Measurements from ENCODE around the gene SPX. TPM values are rescaled to one million over a fixed set of nuclear protein-coding genes. Genes with fewer than 3 reads are reported as not detected.

The SPX gene
- total and polyA plus RNA-seq, 4 donors = 0.25 to 3.7 (median 0.76) TPM

DNA sequence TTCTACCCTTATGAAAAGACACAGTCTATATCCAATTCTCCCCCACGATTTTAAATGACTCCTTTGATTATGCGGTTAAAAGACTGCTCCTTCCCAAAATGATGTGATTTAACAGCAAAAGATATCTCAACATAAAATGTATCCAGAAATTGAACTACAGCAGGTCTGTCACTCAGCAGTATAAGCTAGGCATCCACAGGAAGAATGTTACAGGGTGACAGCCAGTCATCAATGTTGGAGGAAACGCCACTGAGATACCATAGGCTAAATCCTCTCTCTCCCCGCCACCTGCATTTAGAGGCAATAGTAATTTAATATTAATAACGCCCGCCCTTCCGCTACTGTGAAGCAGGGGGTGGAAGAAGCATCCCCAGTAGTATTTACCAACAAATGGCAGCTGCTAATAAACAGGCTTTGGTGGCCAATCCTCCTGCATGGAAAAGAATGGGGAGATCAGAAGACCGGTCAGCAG is 25.3 kb upstream of the SPX start (continued):
- TF ChIP-seq, protein P1, sequence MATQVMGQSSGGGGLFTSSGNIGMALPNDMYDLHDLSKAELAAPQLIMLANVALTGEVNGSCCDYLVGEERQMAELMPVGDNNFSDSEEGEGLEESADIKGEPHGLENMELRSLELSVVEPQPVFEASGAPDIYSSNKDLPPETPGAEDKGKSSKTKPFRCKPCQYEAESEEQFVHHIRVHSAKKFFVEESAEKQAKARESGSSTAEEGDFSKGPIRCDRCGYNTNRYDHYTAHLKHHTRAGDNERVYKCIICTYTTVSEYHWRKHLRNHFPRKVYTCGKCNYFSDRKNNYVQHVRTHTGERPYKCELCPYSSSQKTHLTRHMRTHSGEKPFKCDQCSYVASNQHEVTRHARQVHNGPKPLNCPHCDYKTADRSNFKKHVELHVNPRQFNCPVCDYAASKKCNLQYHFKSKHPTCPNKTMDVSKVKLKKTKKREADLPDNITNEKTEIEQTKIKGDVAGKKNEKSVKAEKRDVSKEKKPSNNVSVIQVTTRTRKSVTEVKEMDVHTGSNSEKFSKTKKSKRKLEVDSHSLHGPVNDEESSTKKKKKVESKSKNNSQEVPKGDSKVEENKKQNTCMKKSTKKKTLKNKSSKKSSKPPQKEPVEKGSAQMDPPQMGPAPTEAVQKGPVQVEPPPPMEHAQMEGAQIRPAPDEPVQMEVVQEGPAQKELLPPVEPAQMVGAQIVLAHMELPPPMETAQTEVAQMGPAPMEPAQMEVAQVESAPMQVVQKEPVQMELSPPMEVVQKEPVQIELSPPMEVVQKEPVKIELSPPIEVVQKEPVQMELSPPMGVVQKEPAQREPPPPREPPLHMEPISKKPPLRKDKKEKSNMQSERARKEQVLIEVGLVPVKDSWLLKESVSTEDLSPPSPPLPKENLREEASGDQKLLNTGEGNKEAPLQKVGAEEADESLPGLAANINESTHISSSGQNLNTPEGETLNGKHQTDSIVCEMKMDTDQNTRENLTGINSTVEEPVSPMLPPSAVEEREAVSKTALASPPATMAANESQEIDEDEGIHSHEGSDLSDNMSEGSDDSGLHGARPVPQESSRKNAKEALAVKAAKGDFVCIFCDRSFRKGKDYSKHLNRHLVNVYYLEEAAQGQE (IDR thresholded peaks at IDR 0.05) = no peak
- TF ChIP-seq HNF4A (conservative IDR thresholded peaks at IDR 0.05) (no peak), HNF4G (IDR thresholded peaks at IDR 0.05) (no peak)
- TF ChIP-seq, protein P2, sequence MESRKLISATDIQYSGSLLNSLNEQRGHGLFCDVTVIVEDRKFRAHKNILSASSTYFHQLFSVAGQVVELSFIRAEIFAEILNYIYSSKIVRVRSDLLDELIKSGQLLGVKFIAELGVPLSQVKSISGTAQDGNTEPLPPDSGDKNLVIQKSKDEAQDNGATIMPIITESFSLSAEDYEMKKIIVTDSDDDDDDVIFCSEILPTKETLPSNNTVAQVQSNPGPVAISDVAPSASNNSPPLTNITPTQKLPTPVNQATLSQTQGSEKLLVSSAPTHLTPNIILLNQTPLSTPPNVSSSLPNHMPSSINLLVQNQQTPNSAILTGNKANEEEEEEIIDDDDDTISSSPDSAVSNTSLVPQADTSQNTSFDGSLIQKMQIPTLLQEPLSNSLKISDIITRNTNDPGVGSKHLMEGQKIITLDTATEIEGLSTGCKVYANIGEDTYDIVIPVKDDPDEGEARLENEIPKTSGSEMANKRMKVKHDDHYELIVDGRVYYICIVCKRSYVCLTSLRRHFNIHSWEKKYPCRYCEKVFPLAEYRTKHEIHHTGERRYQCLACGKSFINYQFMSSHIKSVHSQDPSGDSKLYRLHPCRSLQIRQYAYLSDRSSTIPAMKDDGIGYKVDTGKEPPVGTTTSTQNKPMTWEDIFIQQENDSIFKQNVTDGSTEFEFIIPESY (IDR thresholded peaks at IDR 0.05) = no peak

DNA sequence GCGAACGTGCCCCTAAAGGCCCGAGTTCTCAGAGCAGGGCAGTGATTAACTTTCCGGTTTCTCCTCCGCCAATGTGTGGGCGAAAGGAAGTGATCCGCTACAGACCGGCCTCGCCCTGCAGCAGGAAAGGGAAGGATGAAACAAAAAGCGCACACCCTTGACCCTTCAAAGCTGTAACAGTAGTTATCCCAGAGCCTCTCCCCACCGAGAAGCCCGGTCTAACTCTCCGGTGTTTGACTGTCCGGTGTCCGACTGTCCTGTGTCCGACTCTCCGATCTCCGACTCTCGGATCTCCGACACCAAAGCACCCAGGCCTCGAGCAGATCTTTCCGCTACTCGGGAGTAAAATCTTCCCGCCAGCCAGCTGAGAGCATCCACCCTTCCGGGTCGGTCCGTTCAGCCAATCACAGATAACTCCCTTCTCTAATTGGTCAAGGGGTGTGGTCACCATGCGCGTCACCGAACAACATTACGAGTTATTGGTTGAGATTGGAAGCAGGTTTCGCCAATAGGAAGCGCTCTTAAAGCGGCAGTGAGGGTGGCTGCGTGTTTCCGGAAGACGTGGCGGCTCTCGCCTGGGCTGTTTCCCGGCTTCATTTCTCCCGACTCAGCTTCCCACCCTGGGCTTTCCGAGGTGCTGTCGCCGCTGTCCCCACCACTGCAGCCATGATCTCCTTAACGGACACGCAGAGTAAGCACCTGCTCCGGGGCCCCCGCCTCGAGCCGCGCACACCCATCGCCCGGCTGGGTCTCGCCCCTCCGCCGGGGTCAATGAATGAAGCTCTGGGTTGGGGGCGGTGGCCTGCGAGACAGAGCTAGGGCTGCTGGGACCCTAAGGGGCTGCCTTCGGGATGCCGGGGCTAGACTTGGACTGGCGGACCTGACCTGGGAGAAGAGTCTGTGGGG is 24.6 kb upstream of the SPX start, which contains the start of the genes GOLT1B and RECQL:
TSS of gene GOLT1B (plus strand) at position 532 of the 906 bp plus-strand sequence. CDS start at position 667, 135 bp downstream.
TSS of gene RECQL (minus strand) at position 378 of the 906 bp plus-strand sequence. CDS start 2,065 bp downstream, outside the sequence.
- H3K9me3 ChIP-seq (ENCODE audit: control insufficient read depth in 4 of 4, low read length in 3 of 4) = no peaks in the 10 kb centered on the region
- H3K27me3 ChIP-seq (ENCODE audit: control insufficient read depth in 4 of 4, insufficient read depth in 4 of 4, low read length in 3 of 4) = no peaks in the 10 kb centered on the region
- under 1% methylated on average over 61 of the region's 61 CpGs for WGBS
- H3K27ac ChIP-seq (ENCODE audit: low read depth in 1 of 2, low read length in 2 of 2) = peak within 1 kb of the TSS; percentile 66 to 79
- H3K4me1 ChIP-seq (ENCODE audit: control insufficient read depth in 4 of 4, insufficient read depth in 4 of 4, low read length in 3 of 4) = peaks cover 4 to 30% (median 20%) of the 10 kb centered on the region in 4 donors
- H3K4me3 ChIP-seq (ENCODE audit: low read depth in 1 of 3, low read length in 3 of 3) = peak within 1 kb of the TSS; percentile 83 to 91 (median 90)
- TF ChIP-seq, protein P3, sequence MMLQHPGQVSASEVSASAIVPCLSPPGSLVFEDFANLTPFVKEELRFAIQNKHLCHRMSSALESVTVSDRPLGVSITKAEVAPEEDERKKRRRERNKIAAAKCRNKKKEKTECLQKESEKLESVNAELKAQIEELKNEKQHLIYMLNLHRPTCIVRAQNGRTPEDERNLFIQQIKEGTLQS (IDR thresholded peaks at IDR 0.05) = no peak
- TF ChIP-seq JUND (IDR thresholded peaks at IDR 0.05) = peak in 1 of 2 donors; percentile 45
- peak in 1 of 2 donors; percentile 43 for TF ChIP-seq RXRA (IDR thresholded peaks at IDR 0.05)
- no peak for TF ChIP-seq FOXA1 (IDR thresholded peaks at IDR 0.05)
- peak; percentile 55 for TF ChIP-seq TAF1 (conservative IDR thresholded peaks at IDR 0.05)
- TF ChIP-seq, protein P1 (IDR thresholded peaks at IDR 0.05) = peak; percentile 11
- TF ChIP-seq, protein P4, sequence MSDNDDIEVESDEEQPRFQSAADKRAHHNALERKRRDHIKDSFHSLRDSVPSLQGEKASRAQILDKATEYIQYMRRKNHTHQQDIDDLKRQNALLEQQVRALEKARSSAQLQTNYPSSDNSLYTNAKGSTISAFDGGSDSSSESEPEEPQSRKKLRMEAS (IDR thresholded peaks at IDR 0.05) = peak; percentile 85
- TF ChIP-seq, protein P5, sequence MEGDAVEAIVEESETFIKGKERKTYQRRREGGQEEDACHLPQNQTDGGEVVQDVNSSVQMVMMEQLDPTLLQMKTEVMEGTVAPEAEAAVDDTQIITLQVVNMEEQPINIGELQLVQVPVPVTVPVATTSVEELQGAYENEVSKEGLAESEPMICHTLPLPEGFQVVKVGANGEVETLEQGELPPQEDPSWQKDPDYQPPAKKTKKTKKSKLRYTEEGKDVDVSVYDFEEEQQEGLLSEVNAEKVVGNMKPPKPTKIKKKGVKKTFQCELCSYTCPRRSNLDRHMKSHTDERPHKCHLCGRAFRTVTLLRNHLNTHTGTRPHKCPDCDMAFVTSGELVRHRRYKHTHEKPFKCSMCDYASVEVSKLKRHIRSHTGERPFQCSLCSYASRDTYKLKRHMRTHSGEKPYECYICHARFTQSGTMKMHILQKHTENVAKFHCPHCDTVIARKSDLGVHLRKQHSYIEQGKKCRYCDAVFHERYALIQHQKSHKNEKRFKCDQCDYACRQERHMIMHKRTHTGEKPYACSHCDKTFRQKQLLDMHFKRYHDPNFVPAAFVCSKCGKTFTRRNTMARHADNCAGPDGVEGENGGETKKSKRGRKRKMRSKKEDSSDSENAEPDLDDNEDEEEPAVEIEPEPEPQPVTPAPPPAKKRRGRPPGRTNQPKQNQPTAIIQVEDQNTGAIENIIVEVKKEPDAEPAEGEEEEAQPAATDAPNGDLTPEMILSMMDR (IDR thresholded peaks at IDR 0.05; ENCODE audit: low read depth, low read length, missing input control) = no peak
- peak; percentile 2 for TF ChIP-seq FOXA2 (IDR thresholded peaks at IDR 0.05)
- peak; percentile 70 for TF ChIP-seq NR2F2 (IDR thresholded peaks at IDR 0.05)
- TF ChIP-seq EGR1 (IDR thresholded peaks at IDR 0.05; ENCODE audit: low read depth in 2 of 2) = peak; percentile 37 to 73
- no peak for TF ChIP-seq HNF4G (IDR thresholded peaks at IDR 0.05)
- TF ChIP-seq, protein P2 (IDR thresholded peaks at IDR 0.05) = no peak
- no peak for TF ChIP-seq HNF4A (conservative IDR thresholded peaks at IDR 0.05)
- TF ChIP-seq GABPA (IDR thresholded peaks at IDR 0.05 in 1 of 2, conservative IDR thresholded peaks at IDR 0.05 in 1 of 2) = peak; percentile 34 to 86
- peak; percentile 96 for TF ChIP-seq SP1 (IDR thresholded peaks at IDR 0.05)
- peak in 1 of 2 donors; percentile 31 for TF ChIP-seq RAD21 (IDR thresholded peaks at IDR 0.05)
- no peak for TF ChIP-seq YY1 (IDR thresholded peaks at IDR 0.05)
- DNase-seq (ENCODE audit: low spot score) = peak; percentile 89
- peak within 1 kb of the TSS; percentile 68 to 73 for H3K9ac ChIP-seq (ENCODE audit: low read depth in 1 of 2, low read length in 2 of 2)
- peaks cover 3 to 18% (median 10%) of the 10 kb centered on the region in 4 donors for H3K36me3 ChIP-seq (ENCODE audit: control insufficient read depth in 4 of 4, insufficient read depth in 3 of 4, low read depth in 1 of 4, low read length in 3 of 4)
